Heart left ventricle (tissue), 16 donors: ENCODE results near the gene FGF2. TPM values are rescaled to one million over a fixed set of nuclear protein-coding genes. Genes with fewer than 3 reads are reported as not detected.
"Not testable (repeated sequence)": the region's sequence is repeated elsewhere in the genome, so short reads cannot be mapped to it uniquely, and the experiment has no call there.

Experiments
- ATAC-seq, 4 donors: fragments of 200-7000 bp; cut with Tn5 transposase; one replicate each; pipeline ENCODE4 v1.9.1; 2020 to 2022; ENCODE audit warnings: moderate library complexity in 4 of 4, mild to moderate bottlenecking in 3 of 4, moderate number of reproducible peaks in 1 of 4
- DNase-seq, 5 donors: peaks; one replicate each; pipeline ENCODE4 v3.0.0-alpha.2; 2020
- H3K27ac ChIP-seq, 12 donors: fragments of 200-600 bp; sonication (generic) in 4 of 12; one replicate each; pipeline versions ENCODE4 v1.5.0 to v1.8.0; 2016 to 2022; ENCODE audit warnings: mild to moderate bottlenecking in 2 of 12
- H3K27me3 ChIP-seq, 9 donors: fragments of 200-600 bp; sonication (generic) in 2 of 9; one replicate each; pipeline versions ENCODE4 v1.5.1 to v1.8.0; 2016 to 2022; ENCODE audit warnings: mild to moderate bottlenecking in 3 of 9
- H3K36me3 ChIP-seq, 9 donors: fragments of 200-600 bp; sonication (generic) in 2 of 9; one replicate each; pipeline versions ENCODE4 v1.5.0 to v1.8.0; 2018 to 2022; ENCODE audit warnings: mild to moderate bottlenecking in 2 of 9
- H3K4me1 ChIP-seq, 12 donors: fragments of 200-600 bp; sonication (generic) in 4 of 12; one replicate each; pipeline versions ENCODE4 v1.5.0 to v1.8.0; 2016 to 2022; ENCODE audit warnings: mild to moderate bottlenecking in 3 of 12
- H3K4me3 ChIP-seq, 12 donors: fragments of 200-600 bp; sonication (generic) in 4 of 12; one replicate each; pipeline versions ENCODE4 v1.5.0 to v1.8.0; 2017 to 2022; ENCODE audit warnings: mild to moderate bottlenecking in 9 of 12, moderate library complexity in 4 of 12
- H3K9me3 ChIP-seq, 12 donors: fragments of 200-600 bp; sonication (generic) in 4 of 12; one replicate each; pipeline versions ENCODE4 v1.5.0 to v1.8.0; 2016 to 2022; ENCODE audit warnings: mild to moderate bottlenecking in 1 of 12
- POLR2A ChIP-seq, 2 donors: fragments of 450-650 bp; IDR thresholded peaks; one replicate each; pipeline ENCODE4 v1.6.1; 2017; ENCODE audit warnings: antibody characterized with exemption in 2 of 2, mild to moderate bottlenecking in 2 of 2, moderate library complexity in 2 of 2
- WGBS, 4 donors: extraction: QIAGEN DNeasy Blood & Tissue Kit in 2 of 4; methylation state at CpG; one replicate each; pipeline versions ENCODE4 v1.1.5 to v1.1.7; 2013 to 2018; 5-methylcytosine and 5-hydroxymethylcytosine counted together
- intact Hi-C, 10 donors: fragments of 100-400 bp; cut with DNase I; formaldehyde crosslinking; loops; one replicate each; pipeline versions ENCODE4 v1.11.1 to v1.14.2; 2022
- polyA plus RNA-seq, 2 donors: library from polyadenylated mRNA; stranded (reverse); fragments of 200-250 nt; gene quantifications; one replicate each; pipeline ENCODE4 v1.2.3, GENCODE V29; 2013
- total RNA-seq, 9 donors: library from RNA; depleted of rRNA in 2 of 9; stranded (reverse); fragments of >200 nt in 2 of 9; fragmentation: NEBNext Ultra II Directional in 3 of 9; extraction: Animal tissue kit (Norgen Biotek cat#: 25700) in 3 of 9; gene quantifications; one replicate each; pipeline versions ENCODE4 v1.1.0 to v1.2.4, GENCODE V29; 2016 to 2023
- TF ChIP-seq, protein P1 (sequence below), 12 donors: fragments of 200-600 bp; sonication (generic) in 4 of 12; IDR thresholded peaks; one replicate each; pipeline versions ENCODE4 v1.5.0 to v1.8.0; 2018 to 2022; ENCODE audit warnings: antibody characterized with exemption in 12 of 12, mild to moderate bottlenecking in 5 of 12
- donor health status: ischemic (EF 13 %, LVEDD 7.1; RV severe dilation, severe dysfunction).
- donor health status: healthy with polysubstance abuse.
- donor health status: DM: no; HTN: yes; CAD: no.
- donor health status: DM: no; HTN: no; CAD: no.
- donor health status: ischemic (EF 25% LVEDD 6.9; RV normal size, moderate dysfunction).
- donor health status: ischemic (EF 25% LVEDD 5.7; RV mildly dilated, moderate dysfunction).
- donor health status: healthy.
- donor health status: DM: yes; HTN: yes; CAD: no.
- donor health status: ischemic (EF 35%, LVEDD 5.7; RV mildly dilated, moderate dysfunction).
- donor health status: nonischemic (EF 11% LVEDD 7.7; RV severe dilation, severe dysfunction).
- donor health status: DM: yes; HTN: yes; CAD: no.
- donor health status: PGD.
- donor health status: ischemic (EF 29% LVEDD 5.4; RV normal size, mild dysfunction).
- donor health status: nonischemic (EF 23%, LVEDD 6.1; RV moderate dilation, normal function).

The FGF2 gene
- total and polyA plus RNA-seq, 11 donors, result 2.2 to 14.4 (median 5.9) TPM

DNA sequence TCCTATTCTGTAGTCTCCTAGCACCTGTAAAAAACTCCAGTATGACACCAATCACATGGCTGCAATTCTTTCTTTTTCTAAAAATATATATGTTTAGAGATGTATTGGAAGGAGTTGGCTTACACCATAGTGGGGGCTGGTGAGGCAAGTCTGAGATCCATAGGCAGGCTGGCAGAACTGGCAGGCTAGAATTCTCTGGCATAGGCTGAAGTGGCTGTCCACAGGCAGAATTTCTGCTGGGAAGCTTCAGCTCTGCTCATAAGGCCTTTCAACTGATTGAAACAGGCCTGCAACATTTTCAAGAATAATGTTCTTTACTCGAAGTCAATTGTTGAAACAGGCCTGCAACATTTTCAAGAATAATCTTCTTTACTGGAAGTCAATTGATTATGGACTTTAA is 37.0 kb downstream of the FGF2 start:
- 28 to 60% (median 53%) methylated on average over 1 of the region's 1 CpG for WGBS, 4 donors
- ATAC-seq, result peak in 1 of 4 donors; percentile 47
- intact Hi-C loops, result no loop called here

GRCh38 chr4:122865425-122865824 is 38.8 kb downstream of the FGF2 start:
- H3K27ac ChIP-seq, result no peak overlapping the region
- H3K4me1 ChIP-seq, result peaks cover 0 to 12% (median 0%) of the 10 kb centered on the region in 12 donors
- WGBS, 4 donors, result 92 to 95% (median 92%) methylated on average over 4 of the region's 4 CpGs
- H3K36me3 ChIP-seq, result no peaks in the 10 kb centered on the region
- peaks cover 0 to 12% (median 0%) of the 10 kb centered on the region in 12 donors for H3K9me3 ChIP-seq
- H3K4me3 ChIP-seq, result no peak overlapping the region
- DNase-seq (no peak), ATAC-seq (no peak)
- TF ChIP-seq, protein P1, sequence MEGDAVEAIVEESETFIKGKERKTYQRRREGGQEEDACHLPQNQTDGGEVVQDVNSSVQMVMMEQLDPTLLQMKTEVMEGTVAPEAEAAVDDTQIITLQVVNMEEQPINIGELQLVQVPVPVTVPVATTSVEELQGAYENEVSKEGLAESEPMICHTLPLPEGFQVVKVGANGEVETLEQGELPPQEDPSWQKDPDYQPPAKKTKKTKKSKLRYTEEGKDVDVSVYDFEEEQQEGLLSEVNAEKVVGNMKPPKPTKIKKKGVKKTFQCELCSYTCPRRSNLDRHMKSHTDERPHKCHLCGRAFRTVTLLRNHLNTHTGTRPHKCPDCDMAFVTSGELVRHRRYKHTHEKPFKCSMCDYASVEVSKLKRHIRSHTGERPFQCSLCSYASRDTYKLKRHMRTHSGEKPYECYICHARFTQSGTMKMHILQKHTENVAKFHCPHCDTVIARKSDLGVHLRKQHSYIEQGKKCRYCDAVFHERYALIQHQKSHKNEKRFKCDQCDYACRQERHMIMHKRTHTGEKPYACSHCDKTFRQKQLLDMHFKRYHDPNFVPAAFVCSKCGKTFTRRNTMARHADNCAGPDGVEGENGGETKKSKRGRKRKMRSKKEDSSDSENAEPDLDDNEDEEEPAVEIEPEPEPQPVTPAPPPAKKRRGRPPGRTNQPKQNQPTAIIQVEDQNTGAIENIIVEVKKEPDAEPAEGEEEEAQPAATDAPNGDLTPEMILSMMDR (IDR thresholded peaks at IDR 0.05), result no peak
- TF ChIP-seq POLR2A (IDR thresholded peaks at IDR 0.05), result no peak
- H3K27me3 ChIP-seq, result no peaks in the 10 kb centered on the region
- intact Hi-C loops, result no loop called here

More for the DNA sequence above, 37.0 kb downstream of the FGF2 start:
- Histone ChIP-seq H3K27me3 (no peaks in the 10 kb centered on the region), H3K9me3 (peaks cover 0 to 6% (median 0%) of the 10 kb centered on the region in 12 donors), H3K4me3 (no peak overlapping the region), H3K27ac (peak overlapping the region in 1 of 12 donors; percentile 3), H3K36me3 (no peaks in the 10 kb centered on the region), H3K4me1 (peaks cover 0 to 12% (median 0%) of the 10 kb centered on the region in 12 donors)
- TF ChIP-seq POLR2A (IDR thresholded peaks at IDR 0.05), result no peak
- TF ChIP-seq, protein P1 (IDR thresholded peaks at IDR 0.05), result no peak
- no peak for DNase-seq

DNA sequence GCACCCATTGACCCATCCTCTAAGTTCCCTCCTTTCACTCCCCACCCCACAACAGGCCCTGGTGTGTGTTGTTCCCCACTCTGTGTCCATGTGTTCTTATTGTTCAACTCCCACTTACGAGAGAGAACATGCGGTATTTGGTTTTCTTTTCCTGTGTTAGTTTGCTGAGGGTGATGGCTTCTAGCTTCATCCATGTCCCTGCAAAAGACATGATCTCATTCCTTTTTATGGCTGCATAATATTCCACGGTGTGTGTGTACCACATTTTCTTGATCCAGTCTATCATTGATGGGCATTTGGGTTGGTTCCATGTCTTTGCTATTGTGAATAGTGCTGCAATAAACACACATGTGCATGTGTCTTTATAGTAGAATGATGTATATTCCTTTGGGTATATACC is 41.6 kb downstream of the FGF2 start:
- WGBS, 4 donors, result 98 to 99% (median 99%) methylated on average over 3 of the region's 3 CpGs

GRCh38 chr4:122873146-122873545 is 46.5 kb downstream of the FGF2 start:
- Histone ChIP-seq H3K4me3 (no peak overlapping the region), H3K9me3 (peaks cover 0 to 10% (median 0%) of the 10 kb centered on the region in 12 donors), H3K27ac (no peak overlapping the region), H3K4me1 (no peaks in the 10 kb centered on the region), H3K36me3 (peaks cover 0 to 8% (median 0%) of the 10 kb centered on the region in 9 donors), H3K27me3 (no peaks in the 10 kb centered on the region)
- WGBS, 4 donors, result 81 to 96% (median 89%) methylated on average over 1 of the region's 1 CpG
- intact Hi-C loops, result no loop called here
- no peak for ATAC-seq
- TF ChIP-seq, protein P1 (IDR thresholded peaks at IDR 0.05), result no peak
- no peak for TF ChIP-seq POLR2A (IDR thresholded peaks at IDR 0.05)
- DNase-seq, result no peak

More for the DNA sequence above, 41.6 kb downstream of the FGF2 start:
- DNase-seq, H3K4me3 ChIP-seq, H3K36me3 ChIP-seq, H3K4me1 ChIP-seq, intact Hi-C loops, H3K27ac ChIP-seq, H3K27me3 ChIP-seq, ATAC-seq: not testable (repeated sequence)
- peaks cover 0 to 12% (median 0%) of the 10 kb centered on the region in 12 donors for H3K9me3 ChIP-seq
